ENCODE measurements around the gene MRPL2.

GRCh38 chr6:43026365-43026764 is 32.9 kb downstream of the MRPL2 start:
- TF ChIP-seq RAD21 (IDR thresholded peaks at IDR 0.05 in 1 of 2, conservative IDR thresholded peaks at IDR 0.05 in 1 of 2; ENCODE audit: low read depth in 2 of 2, low read length in 2 of 2) (no peak), POLR2AphosphoS5 (IDR thresholded peaks at IDR 0.05; ENCODE audit: low read depth, low read length) (no peak), EP300 (IDR thresholded peaks at IDR 0.05; ENCODE audit: borderline replicate concordance in 1 of 2, low read depth in 2 of 2, low read length in 2 of 2) (no peak), TAF1 (IDR thresholded peaks at IDR 0.05; ENCODE audit: low read depth, low read length) (no peak), CTCF (IDR thresholded peaks at IDR 0.05; ENCODE audit: control extremely low read depth in 1 of 3, insufficient read depth in 1 of 3, low read depth in 1 of 3, low read length in 3 of 3) (no peak), POLR2A (IDR thresholded peaks at IDR 0.05; ENCODE audit: control extremely low read depth in 1 of 2, low read depth in 2 of 2, low read length in 2 of 2) (no peak), SP1 (IDR thresholded peaks at IDR 0.05; ENCODE audit: low read depth, low read length) (no peak), ATF2 (IDR thresholded peaks at IDR 0.05; ENCODE audit: low read length) (no peak)
